ENCODE measurements around the gene HSPA1B.
"Not testable (repeated sequence)": the region's sequence is repeated elsewhere in the genome, so short reads cannot be mapped to it uniquely, and the experiment has no call there.

HSPA1B gene

GRCh38 chr6:31827286-31828079 lies at the start of gene HSPA1B:
Gene HSPA1B (plus strand): TSS chr6:31827738. CDS start chr6:31827951, 213 bp downstream.
- DNase-seq (ENCODE audit: low read depth, low spot score): peak; percentile 77

GRCh38 chr6:31778193-31778592 lies 49.3 kb upstream of the HSPA1B start:
- no peak for DNase-seq (ENCODE audit: low read depth, low spot score)

- no peak for DNase-seq (ENCODE audit: low read depth, low spot score)
These were observed 48.3 kb upstream of the HSPA1B start for GRCh38 chr6:31778999-31779885.

- no peak for DNase-seq (ENCODE audit: low read depth, low spot score)
These were observed 47.6 kb upstream of the HSPA1B start for GRCh38 chr6:31779908-31780307.

DNA sequence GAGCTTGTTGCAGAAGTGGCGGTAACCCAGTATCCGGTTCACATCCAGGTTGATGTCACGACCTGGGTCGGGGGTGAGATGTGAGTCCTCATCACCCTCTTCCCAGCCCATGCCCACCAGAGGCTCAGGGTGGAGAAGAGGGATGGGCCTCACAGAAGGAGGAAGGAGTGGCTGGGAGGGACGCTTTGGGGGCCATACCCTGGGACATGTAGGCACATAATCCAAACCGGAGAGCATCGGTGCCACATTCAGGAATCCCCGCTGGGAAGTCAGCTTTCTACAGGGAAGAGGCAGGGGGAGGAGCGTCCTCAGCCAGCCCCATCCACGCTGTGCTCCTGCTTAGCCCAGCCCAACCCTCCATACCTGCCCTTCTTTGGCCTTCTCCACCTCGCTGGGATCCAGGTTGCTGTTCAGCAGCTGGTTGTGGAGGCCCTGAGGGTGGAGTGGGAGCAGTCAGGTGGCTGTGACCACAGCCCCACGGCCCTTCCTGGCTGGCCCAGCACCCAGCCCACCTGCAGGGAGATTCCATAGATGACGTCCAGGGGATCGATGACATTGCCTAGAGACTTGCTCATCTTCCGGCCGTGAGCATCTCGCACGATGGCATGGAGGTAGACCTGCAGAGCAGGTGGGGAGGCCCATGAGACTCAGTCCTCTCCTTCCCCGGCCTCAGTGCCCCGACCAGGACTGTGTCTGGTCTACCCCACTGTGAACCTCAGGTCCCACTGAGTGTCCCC lies 46.9 kb upstream of the HSPA1B start:
- DNase-seq (ENCODE audit: low read depth, low spot score): no peak

GRCh38 chr6:31781244-31782125 lies 46.1 kb upstream of the HSPA1B start:
- no peak for DNase-seq (ENCODE audit: low read depth, low spot score)

DNA sequence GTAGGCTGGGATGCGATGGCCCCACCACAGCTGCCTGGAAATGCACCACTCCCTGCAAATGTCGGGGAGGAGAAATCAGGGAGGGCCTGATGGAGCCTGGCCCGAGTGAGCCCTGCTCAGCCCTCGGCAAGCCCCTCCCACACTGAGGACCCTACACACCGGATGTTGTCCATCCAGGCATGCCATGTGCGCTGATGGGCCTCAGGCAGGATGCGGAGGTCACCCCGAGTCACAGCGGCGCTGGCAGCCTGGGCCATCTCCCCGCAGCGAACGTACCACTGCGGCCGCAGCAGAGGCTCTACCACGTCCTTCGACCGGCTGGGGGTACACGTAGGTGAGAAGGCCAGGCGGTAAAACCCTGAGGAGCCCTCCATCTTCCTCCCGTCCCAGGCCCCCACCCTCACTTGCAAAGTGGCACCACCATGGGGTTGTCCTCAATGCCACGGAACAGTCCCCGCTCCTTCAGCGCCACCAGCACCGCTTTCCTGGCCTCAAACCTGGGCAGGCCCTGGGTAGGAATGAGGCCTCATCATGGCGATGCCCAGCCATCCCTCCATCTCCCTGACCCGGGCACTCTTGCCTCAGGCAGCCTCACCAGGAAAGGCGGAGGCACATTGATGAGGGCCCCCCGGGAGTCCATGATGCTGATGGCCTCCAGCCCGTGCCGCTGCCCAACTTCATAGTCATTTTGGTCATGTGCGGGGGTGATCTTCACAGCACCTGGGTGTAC lies 45.2 kb upstream of the HSPA1B start:
- no peak for DNase-seq (ENCODE audit: low read depth, low spot score)

DNA sequence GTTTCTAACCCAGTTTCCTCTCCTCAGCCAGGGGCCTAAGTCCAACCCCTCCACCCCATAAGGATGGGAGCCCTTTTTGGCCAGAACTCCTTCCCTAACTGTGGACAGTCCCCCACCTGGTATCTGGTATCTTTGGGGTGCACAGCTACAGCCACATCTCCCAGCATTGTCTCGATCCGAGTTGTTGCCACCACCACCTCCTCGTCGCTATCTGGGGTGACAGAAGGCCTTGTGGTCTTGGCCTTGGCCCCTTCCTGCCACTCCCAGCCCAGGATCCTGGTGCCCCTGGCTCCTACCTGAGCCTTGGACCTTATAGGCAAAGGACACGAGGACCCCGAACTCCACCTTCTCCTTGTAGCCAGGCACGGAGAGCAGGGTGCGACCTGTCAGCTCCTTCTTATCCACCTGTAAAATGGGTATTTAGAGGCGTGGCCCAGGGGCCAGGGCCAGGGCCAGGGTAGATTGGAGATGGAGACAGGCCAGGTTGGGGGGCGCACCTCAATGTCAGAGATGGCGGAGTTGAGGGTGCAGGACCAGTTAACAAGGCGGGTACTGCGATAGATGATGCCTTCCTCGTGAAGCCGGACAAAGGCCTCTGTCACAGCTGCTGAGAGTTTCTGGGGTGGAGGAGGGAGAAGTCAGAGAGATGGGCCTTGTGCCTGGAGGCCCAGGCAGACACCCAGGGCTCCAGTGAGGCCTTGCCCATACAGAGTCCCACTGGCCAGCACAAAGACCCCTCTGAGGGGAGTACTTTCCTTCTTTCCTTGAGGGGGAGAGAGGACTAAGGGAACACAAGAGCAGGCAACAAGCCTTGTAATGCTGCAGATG lies 43.2 kb upstream of the HSPA1B start:
- no peak for DNase-seq (ENCODE audit: low read depth, low spot score)

DNA sequence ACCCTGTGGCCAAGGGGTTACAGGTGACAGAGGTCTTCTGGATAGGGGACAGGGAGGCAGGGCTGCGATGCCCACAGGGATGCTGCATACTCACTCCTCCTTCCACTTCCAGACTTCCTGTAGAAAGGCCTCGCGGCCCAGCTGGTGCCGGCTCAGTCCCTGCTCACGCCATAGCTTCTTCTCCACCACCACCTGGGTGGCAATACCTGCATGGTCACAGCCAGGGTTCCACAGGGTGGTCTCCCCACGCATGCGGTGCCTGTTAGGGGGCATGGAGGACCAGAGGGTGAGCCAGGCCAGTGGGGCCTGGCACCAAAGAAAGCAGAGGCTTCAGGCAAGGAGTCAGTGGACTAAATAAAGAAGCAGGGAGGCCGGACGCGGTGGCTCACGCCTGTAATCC lies 42.1 kb upstream of the HSPA1B start:
- DNase-seq (ENCODE audit: low read depth, low spot score): no peak

DNA sequence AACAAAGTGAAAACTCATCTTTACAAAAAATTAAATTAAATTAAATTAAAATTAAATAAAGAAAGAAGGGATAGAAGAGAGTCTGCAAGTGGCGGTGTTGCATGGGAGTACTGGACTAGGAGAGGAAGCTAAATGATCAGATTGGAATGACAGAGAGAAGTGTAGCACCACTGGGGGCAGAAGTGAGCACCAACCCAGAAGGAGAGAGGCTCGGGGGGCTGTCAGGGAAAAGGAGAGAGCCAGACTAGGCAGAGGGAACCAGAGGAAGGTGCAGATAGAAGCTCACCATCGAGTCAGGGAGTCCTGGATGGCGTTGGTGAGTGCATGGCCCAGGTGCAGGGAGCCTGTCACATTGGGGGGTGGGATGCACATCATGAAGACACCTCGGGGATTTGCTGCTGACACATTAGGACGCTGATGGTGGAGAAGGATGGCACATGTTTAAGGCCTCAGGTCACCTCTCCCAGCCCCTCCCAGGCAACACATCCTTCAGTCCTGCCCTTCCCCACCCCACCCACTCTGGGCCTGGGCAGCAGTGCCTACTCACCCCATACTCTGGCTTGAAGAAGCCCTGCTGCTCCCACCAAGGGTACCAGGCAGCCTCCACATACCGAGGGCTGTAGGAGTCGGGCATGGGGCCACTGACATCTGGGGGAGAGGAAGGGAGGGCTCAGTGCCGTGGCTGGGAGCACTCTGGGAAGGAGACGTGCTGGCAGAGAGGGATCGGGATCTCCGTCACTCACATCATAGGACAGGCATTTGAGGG lies 36.0 kb upstream of the HSPA1B start:
- no peak for DNase-seq (ENCODE audit: low read depth, low spot score)

GRCh38 chr6:31792090-31792374 lies 35.5 kb upstream of the HSPA1B start:
- no peak for DNase-seq (ENCODE audit: low read depth, low spot score)

- DNase-seq (ENCODE audit: low read depth, low spot score): no peak
These were observed 34.8 kb upstream of the HSPA1B start for GRCh38 chr6:31792761-31793171.

- not testable (repeated sequence) for DNase-seq (ENCODE audit: low read depth, low spot score)
These were observed 33.7 kb upstream of the HSPA1B start for GRCh38 chr6:31793927-31794245.

DNA sequence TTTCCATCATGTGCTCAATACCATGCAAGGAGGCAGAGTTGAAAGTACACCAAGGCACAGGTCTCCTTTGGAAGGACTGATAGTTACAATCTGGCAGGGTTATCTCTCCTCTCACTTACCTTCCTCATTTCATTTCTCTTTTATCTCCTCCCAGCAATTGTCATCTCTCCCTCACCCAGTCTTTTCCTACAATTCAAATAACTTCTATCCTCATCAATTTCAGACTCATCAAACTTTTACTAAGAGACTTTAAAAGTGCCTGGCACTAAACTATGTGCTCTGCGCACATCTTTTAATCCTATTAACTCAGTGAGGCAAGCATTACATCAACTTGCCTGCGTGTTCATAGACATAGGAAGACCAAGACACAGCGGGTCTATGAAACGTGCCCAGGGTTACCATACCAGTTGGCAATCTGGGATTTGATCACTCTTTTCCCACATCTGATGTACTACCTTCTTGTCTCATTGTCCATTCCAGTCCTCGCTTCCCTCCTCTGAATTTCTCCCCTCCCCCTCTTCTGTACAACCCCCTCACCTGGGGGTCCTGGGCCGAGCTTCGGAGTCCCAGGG lies 33.2 kb upstream of the HSPA1B start:
- DNase-seq (ENCODE audit: low read depth, low spot score): no peak

DNA sequence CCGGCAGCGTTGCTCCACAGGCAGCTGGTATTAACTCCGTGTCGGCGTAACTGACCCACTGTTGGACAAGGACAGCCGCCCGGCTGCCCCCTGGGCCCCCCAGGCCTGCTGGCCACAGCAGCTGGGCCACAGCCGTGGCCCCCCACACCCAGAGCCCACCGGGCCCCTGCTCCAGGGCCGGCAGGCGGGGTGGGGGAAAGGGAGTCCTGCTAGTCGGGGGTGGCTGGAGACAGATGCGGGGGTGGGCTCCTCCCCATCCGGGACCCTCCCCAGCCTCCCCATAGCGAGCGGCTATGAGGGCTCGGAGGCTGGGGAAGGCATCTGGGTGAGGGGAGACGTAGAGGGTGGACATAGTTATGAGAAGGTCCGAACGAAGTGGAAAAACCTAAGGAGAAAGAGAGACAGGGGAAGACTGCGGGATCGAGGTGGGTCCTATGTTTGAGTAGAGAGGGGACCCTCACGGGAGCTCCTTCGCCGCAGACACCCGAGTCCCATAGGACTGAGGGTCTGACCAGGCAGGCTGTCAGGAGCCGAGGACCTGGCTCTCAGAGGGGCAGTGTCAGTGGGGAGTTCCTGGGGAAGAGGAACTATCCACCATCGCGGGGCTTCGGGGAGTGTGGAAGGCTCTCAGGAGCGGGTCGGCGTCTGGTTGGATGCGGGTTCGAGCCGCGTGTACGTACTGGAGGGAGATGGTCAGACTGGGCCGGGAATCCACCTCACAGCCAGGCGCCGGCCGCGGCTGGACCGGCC lies 32.5 kb upstream of the HSPA1B start:
- no peak for DNase-seq (ENCODE audit: low read depth, low spot score)

GRCh38 chr6:31795616-31796298 lies 31.8 kb upstream of the HSPA1B start, which contains the start of gene VARS1:
Gene VARS1 (minus strand): TSS chr6:31795752. CDS start chr6:31795217, 535 bp downstream.
- DNase-seq (ENCODE audit: low read depth, low spot score): peak; percentile 66

GRCh38 chr6:31796993-31797385 lies 30.5 kb upstream of the HSPA1B start:
- no peak for DNase-seq (ENCODE audit: low read depth, low spot score)

All from activated CD4-positive, CD25-positive, alpha-beta regulatory T cell treated with anti-CD3 and anti-CD28 coated beads, Interleukin-2, amount 50 U/mL, for 16 hours (primary cell).